GM12878 (cell line): ENCODE data around the gene SENP3. TPM values are rescaled to one million over a fixed set of nuclear protein-coding genes. Genes with fewer than 3 reads are reported as not detected.

Source experiments
- BHLHE40 ChIP-seq, 2 experiments: fragments of 450-650 bp in 1 of 2; IDR thresholded peaks; 2 replicates each; pipeline ENCODE4 v1.6.1; 2011 to 2017; ENCODE audit warnings: low read depth in 2 of 2, borderline replicate concordance in 1 of 2, improper control_type of control experiment in 1 of 2, low read length in 1 of 2, mild to moderate bottlenecking in 1 of 2
- E2F4 ChIP-seq: IDR thresholded peaks from 2 replicates; pipeline ENCODE4 v1.6.1; 2012; ENCODE audit warnings: low read depth, low read length, improper control_type of control experiment
- ESRRA ChIP-seq: IDR thresholded peaks from 2 replicates; pipeline ENCODE4 v1.6.1; 2012; ENCODE audit warnings: mild to moderate bottlenecking, low read length, improper control_type of control experiment
- ETV6 ChIP-seq, 2 experiments: fragments of 450-650 bp in 1 of 2; IDR thresholded peaks in 1 of 2; conservative IDR thresholded peaks in 1 of 2; 2 replicates each; pipeline ENCODE4 v1.6.1; 2014; ENCODE audit warnings: antibody characterized with exemption in 1 of 2, borderline replicate concordance in 1 of 2, low read depth in 1 of 2, mild to moderate bottlenecking in 1 of 2, moderate library complexity in 1 of 2
- FOXM1 ChIP-seq: IDR thresholded peaks from 2 replicates; pipeline ENCODE4 v1.6.1; 2012; ENCODE audit warnings: low read depth, mild to moderate bottlenecking, inconsistent platforms, low read length, moderate library complexity
- GABPA ChIP-seq: IDR thresholded peaks from 2 replicates; pipeline ENCODE4 v1.6.1; 2014; ENCODE audit warnings: antibody characterized with exemption, low read depth, mild to moderate bottlenecking, inconsistent platforms
- MEF2A ChIP-seq: IDR thresholded peaks from 2 replicates; pipeline ENCODE4 v1.6.1; 2011; ENCODE audit warnings: low read depth, mild to moderate bottlenecking, low read length, moderate library complexity; ENCODE audit not compliant: insufficient read depth
- MXI1 ChIP-seq: fragments of 150-350 bp; IDR thresholded peaks from 2 replicates; pipeline ENCODE4 v1.6.1; 2011; ENCODE audit warnings: low read depth, mild to moderate bottlenecking, inconsistent platforms, low read length, improper control_type of control experiment
- NFIC ChIP-seq: IDR thresholded peaks from 2 replicates; pipeline ENCODE4 v1.6.1; 2012; ENCODE audit warnings: low read depth, mild to moderate bottlenecking, inconsistent platforms, low read length, moderate library complexity
- NFYA ChIP-seq: IDR thresholded peaks from 2 replicates; pipeline ENCODE4 v1.6.1; 2011; ENCODE audit warnings: low read depth, mild to moderate bottlenecking, low read length, improper control_type of control experiment, borderline replicate concordance
- NR2C1 ChIP-seq: fragments of 450-650 bp; IDR thresholded peaks from 2 replicates; pipeline ENCODE4 v1.6.1; 2017; ENCODE audit warnings: antibody characterized with exemption, mild to moderate bottlenecking, moderate library complexity
- NR2F1 ChIP-seq: fragments of 450-650 bp; conservative IDR thresholded peaks from 2 replicates; pipeline ENCODE4 v1.6.1; 2017; ENCODE audit warnings: mild to moderate bottlenecking
- RAD51 ChIP-seq: fragments of 450-650 bp; IDR thresholded peaks from 2 replicates; pipeline ENCODE4 v1.6.1; 2016; ENCODE audit warnings: moderate library complexity, mild to moderate bottlenecking, inconsistent platforms
- RCOR1 ChIP-seq: conservative IDR thresholded peaks from 2 replicates; pipeline ENCODE4 v1.6.1; 2012; ENCODE audit warnings: low read depth, low read length, improper control_type of control experiment
- RFX5 ChIP-seq: IDR thresholded peaks from 2 replicates; pipeline ENCODE4 v1.6.1; 2011; ENCODE audit warnings: low read depth, low read length, improper control_type of control experiment
- SKIL ChIP-seq: fragments of 450-650 bp; IDR thresholded peaks from 2 replicates; pipeline ENCODE4 v1.6.1; 2017; ENCODE audit warnings: mild to moderate bottlenecking, low read depth, inconsistent platforms; ENCODE audit not compliant: poor library complexity, severe bottlenecking
- WRNIP1 ChIP-seq: IDR thresholded peaks from 2 replicates; pipeline ENCODE4 v1.6.1; 2011; ENCODE audit warnings: low read depth, low read length, improper control_type of control experiment, borderline replicate concordance
- ZBTB11 ChIP-seq: fragments of 450-650 bp; formaldehyde crosslinking; IDR thresholded peaks from 2 replicates; pipeline ENCODE4 v1.5.0; 2022; ENCODE audit warnings: mild to moderate bottlenecking, missing genetic modification characterization
- ZNF217 ChIP-seq: fragments of 450-650 bp; IDR thresholded peaks from 2 replicates; pipeline ENCODE4 v1.6.1; 2017; ENCODE audit warnings: antibody characterized with exemption, mild to moderate bottlenecking
- ZNF687 ChIP-seq: fragments of 450-650 bp; IDR thresholded peaks from 2 replicates; pipeline ENCODE4 v1.6.1; 2017; ENCODE audit warnings: mild to moderate bottlenecking, moderate library complexity
- polyA plus RNA-seq, 11 experiments: library from polyadenylated mRNA; depleted of rRNA in 4 of 11; unstranded in 6 of 11; stranded (reverse) in 5 of 11; fragments of >200 nt; fragmentation: Nextera tagmentation in 4 of 11; fragmentation: Illumina TruSeq in 1 of 11; extraction: Ambion mirVana in 4 of 11; extraction: Trizol in 1 of 11; gene quantifications; 1 replicate in 1 of 11; 2 replicates in 10 of 11; pipeline versions ENCODE4 v1.2.1 to v1.2.3, GENCODE V29; 2011 to 2016; ENCODE audit warnings: inconsistent platforms in 2 of 11, missing spikeins in 2 of 11, low read depth in 1 of 11
- total RNA-seq, 4 experiments: library from RNA; depleted of rRNA in 3 of 4; stranded (reverse); fragments of >200 nt in 3 of 4; fragmentation: Illumina TruSeq in 1 of 4; extraction: Trizol in 1 of 4; gene quantifications; 2 replicates each; pipeline versions ENCODE4 v1.2.1 to v1.2.3, GENCODE V29; 2013 to 2021

SENP3 gene
- total and polyA plus RNA-seq, 10 of the 15 experiments (the other 5 are each of a cell fraction or from before 2014, with no cell fraction given), result 1.8 to 113 (median 72.3) TPM

GRCh38 chr17:7552621-7553051 is 9.1 kb upstream of the SENP3 start (continued):
- no peak for TF ChIP-seq WRNIP1
- TF ChIP-seq NFIC, result peak; percentile 15; the same call in 1 of the 2 replicates
- TF ChIP-seq ZNF687, result peak; percentile 85; the same call in 1 of the 2 replicates
- TF ChIP-seq ZBTB11 (CRISPR knock-in tag), result no peak
- no peak for TF ChIP-seq ETV6 (conservative IDR thresholded peaks at IDR 0.05 in 1 of 2, IDR thresholded peaks at IDR 0.05 in 1 of 2; ENCODE audit: borderline replicate concordance in 1 of 2, low read depth in 1 of 2)
- TF ChIP-seq ZNF217, result no peak
- TF ChIP-seq FOXM1, result 0 out of 2 replicates have a peak, but pooled peaks have one; percentile 18
- TF ChIP-seq NR2F1, result 0 out of 2 replicates have a peak, but pooled peaks have one; percentile 55
- no peak for TF ChIP-seq RFX5
- no peak for TF ChIP-seq ESRRA
- TF ChIP-seq BHLHE40 (IDR thresholded peaks at IDR 0.05; ENCODE audit: borderline replicate concordance in 1 of 2, low read depth in 2 of 2, low read length in 1 of 2), result peak; percentile 77 to 78; a peak in 3 of 4 replicates
- TF ChIP-seq SKIL, result peak; percentile 81
- TF ChIP-seq E2F4, result no peak
- TF ChIP-seq RAD51, result peak; percentile 49; the same call in 1 of the 2 replicates
- no peak for TF ChIP-seq NFYA
- no peak for TF ChIP-seq GABPA
- no peak for TF ChIP-seq MEF2A
- no peak for TF ChIP-seq NR2C1
- no peak for TF ChIP-seq RCOR1
- TF ChIP-seq MXI1, result no peak
